Smooth muscle cell of the coronary artery (primary cell): ENCODE data around the gene KIAA1614. TPM values are rescaled to one million over a fixed set of nuclear protein-coding genes. Genes with fewer than 3 reads are reported as not detected.

Experiments used
- total RNA-seq: library from RNA; depleted of rRNA; stranded (reverse); fragments of >200 nt; gene quantifications from 2 replicates; pipeline ENCODE4 v1.2.3, GENCODE V29; 2014; ENCODE audit warnings: low replicate concordance

The KIAA1614 gene, protein sequence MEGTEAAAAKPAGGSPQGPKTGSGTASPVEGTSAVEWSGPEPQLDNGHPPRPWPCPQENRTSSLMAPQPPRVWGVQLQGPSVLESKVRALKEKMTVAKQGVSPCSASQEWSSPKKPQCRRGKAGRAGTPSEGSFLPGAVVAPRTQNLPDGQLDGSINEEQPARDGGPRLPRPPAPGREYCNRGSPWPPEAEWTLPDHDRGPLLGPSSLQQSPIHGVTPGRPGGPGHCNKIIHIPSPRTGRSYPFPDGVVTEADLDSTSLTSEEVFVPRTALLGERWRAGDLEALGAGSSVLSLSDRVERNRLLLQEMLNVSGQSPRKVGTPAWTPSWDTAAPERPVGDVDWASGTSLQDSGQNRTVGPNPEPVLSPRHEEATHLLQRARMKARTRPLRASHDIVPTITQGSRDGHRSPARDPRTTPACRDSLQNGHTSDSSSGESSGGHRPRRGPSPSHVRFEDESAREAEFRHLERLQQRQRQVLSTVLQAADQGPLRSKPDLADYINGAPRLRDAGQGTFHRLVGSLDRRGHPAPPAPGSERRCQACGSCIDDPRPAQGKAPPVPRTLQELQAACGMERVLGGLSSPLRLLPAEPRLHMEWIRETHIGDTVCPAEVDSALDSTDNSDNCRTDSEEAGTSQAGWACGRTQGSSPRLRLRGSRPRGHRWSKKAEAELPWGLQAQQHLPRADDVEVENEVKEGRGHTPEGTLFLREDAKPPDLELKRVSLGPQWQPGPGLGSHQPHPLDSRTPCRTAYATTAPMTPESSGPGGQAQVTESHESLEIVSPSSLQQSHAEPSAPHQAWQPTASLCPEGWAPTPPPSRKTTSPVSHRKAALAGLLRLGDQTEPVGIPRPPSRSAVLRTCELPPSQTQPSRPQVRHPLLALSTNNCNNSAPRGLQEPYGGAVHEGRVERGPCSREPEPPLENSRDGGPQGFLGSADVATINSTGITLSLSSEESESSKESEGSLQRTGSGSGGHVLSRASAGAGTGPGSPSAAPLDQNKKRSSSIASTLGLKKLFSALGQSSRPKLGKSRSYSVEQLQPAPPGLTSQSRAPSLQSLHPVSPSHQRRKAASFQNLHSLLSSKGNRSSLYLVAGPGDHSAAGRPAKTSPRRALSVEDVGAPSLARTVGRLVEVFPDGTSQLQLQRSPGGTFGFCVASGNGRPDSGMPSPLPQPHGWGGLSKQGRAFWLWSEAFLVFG
- 4.7 and 6.6 TPM in 2 replicates for total RNA-seq

GRCh38 chr1:180912801-180913565 lies at the start of gene KIAA1614:
Gene KIAA1614, plus strand, starts transcription at chr1:180912897. Its CDS starts 347 bp downstream, at chr1:180913244.

Other genes with a start within 250 kb of the KIAA1614 start
- 28.2 and 29.2 TPM in 2 replicates for gene STX6, start 110.0 kb downstream of the KIAA1614 start, total RNA-seq
- gene MR1, start 121.1 kb downstream of the KIAA1614 start, total RNA-seq: 12.8 and 16.3 TPM in 2 replicates
- 14.0 and 16.1 TPM in 2 replicates for gene IER5, start 175.8 kb downstream of the KIAA1614 start, total RNA-seq